ENCODE measurements around the gene MORN1. TPM values are rescaled to one million over a fixed set of nuclear protein-coding genes. Genes with fewer than 3 reads are reported as not detected.
"Not testable (repeated sequence)": the region's sequence is repeated elsewhere in the genome, so short reads cannot be mapped to it uniquely, and the experiment has no call there.

The MORN1 gene
- total RNA-seq, 1 experiment from 2014 or later: 6.2 TPM

DNA sequence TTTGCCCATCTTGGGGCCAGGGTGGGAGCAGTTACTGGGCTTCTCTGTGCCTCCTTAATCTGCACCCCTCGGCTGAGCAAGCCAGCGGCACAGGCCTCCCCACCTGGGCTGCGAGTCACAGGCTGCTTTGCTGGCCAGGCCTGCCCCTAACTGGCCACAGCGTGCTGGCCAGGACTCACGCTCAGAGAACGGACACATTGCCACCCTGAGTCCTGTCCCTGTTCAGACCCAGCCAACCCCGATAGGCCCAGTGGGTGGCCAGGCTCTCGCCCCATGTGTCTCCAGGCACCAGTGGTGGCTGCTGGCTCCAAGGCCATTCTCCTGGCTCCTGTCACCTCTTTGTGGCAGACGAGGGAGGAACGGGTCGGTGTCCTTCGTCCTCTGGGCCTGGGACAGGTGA, 61.3 kb downstream of the MORN1 start:
- Histone ChIP-seq H4K20me1 (ENCODE audit: insufficient read depth, low read depth, low read length) (no peaks in the 10 kb centered on the region), H3K9ac (ENCODE audit: low read length) (no peak overlapping the region), H3K79me2 (ENCODE audit: low read length) (no peaks in the 10 kb centered on the region), H3K4me2 (ENCODE audit: low read depth, low read length, poor library complexity, severe bottlenecking) (no peak overlapping the region), H3K27me3 (ENCODE audit: low read length) (no peaks in the 10 kb centered on the region), H3K4me1 (ENCODE audit: low read length) (no peaks in the 10 kb centered on the region), H2AFZ (ENCODE audit: low read length) (no peak overlapping the region), H3K36me3 (ENCODE audit: insufficient read depth, low read length) (no peaks in the 10 kb centered on the region), H3K4me3 (ENCODE audit: low read length) (no peak overlapping the region), H3K9me3 (ENCODE audit: low read length) (no peaks in the 10 kb centered on the region), H3K9me2 (replicated peaks; ENCODE audit: insufficient read depth, low read length) (no peaks in the 10 kb centered on the region), H3K27ac (ENCODE audit: low read length) (no peak overlapping the region)
- DNase-seq: no peak

DNA sequence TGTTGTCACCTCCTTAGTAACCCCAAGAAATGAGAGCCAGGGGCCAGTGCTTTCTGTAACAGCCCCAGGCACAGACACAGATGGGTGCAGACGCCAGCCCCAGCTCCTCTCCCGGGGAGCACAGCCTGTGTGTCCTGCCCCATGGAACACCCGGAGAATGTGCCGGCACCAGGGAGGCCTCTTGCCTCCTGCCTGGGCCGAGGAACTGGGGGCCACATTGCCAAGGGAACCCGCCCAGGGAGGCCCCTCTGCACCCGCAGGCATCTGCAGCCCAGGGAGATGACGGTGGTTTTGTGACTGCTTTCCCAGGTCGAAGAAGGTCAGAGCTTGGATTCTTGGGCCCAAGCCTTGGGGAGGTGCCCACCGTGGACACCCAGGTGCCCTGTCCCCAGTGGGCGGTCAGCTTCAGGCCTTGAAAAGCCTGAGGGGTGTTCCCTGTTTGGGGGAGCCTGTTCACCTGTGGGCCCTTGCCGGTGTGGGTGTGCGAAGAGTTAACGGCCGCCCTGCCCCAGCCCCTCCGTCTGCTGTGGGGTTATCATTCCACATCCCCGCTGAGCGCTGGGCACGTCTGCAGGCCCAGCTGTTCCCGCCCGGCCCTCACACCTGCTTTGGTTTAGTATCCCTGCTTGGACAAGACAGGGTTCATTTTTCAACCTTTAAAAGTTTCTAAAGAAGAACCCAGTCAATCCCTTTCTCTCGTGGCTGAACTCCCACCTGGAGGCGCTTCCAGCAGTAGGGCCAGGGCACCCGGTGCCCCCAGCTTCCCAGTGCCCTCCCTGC, 62.5 kb downstream of the MORN1 start:
- no peak overlapping the region for H3K27ac ChIP-seq (ENCODE audit: low read length)
- no peaks in the 10 kb centered on the region for H4K20me1 ChIP-seq (ENCODE audit: insufficient read depth, low read depth, low read length)
- no peaks in the 10 kb centered on the region for H3K9me2 ChIP-seq (replicated peaks; ENCODE audit: insufficient read depth, low read length)
- DNase-seq: no peak
- H3K36me3 ChIP-seq (ENCODE audit: insufficient read depth, low read length): no peaks in the 10 kb centered on the region
- H3K4me3 ChIP-seq (ENCODE audit: low read length): no peak overlapping the region
- H3K79me2 ChIP-seq (ENCODE audit: low read length): no peaks in the 10 kb centered on the region
- no peak overlapping the region for H3K4me2 ChIP-seq (ENCODE audit: low read depth, low read length, poor library complexity, severe bottlenecking)
- H3K9me3 ChIP-seq (ENCODE audit: low read length): no peaks in the 10 kb centered on the region
- no peak overlapping the region for H2AFZ ChIP-seq (ENCODE audit: low read length)
- no peaks in the 10 kb centered on the region for H3K4me1 ChIP-seq (ENCODE audit: low read length)
- no peak overlapping the region for H3K9ac ChIP-seq (ENCODE audit: low read length)
- no peaks in the 10 kb centered on the region for H3K27me3 ChIP-seq (ENCODE audit: low read length)

- Histone ChIP-seq H3K9ac (ENCODE audit: low read length) (no peak overlapping the region), H3K9me2 (replicated peaks; ENCODE audit: insufficient read depth, low read length) (no peaks in the 10 kb centered on the region), H2AFZ (ENCODE audit: low read length) (no peak overlapping the region), H3K27ac (ENCODE audit: low read length) (no peak overlapping the region), H3K4me3 (ENCODE audit: low read length) (no peak overlapping the region), H3K27me3 (ENCODE audit: low read length) (no peaks in the 10 kb centered on the region), H4K20me1 (ENCODE audit: insufficient read depth, low read depth, low read length) (no peaks in the 10 kb centered on the region), H3K9me3 (ENCODE audit: low read length) (no peaks in the 10 kb centered on the region), H3K36me3 (ENCODE audit: insufficient read depth, low read length) (no peaks in the 10 kb centered on the region), H3K4me2 (ENCODE audit: low read depth, low read length, poor library complexity, severe bottlenecking) (no peak overlapping the region), H3K4me1 (ENCODE audit: low read length) (no peaks in the 10 kb centered on the region), H3K79me2 (ENCODE audit: low read length) (no peaks in the 10 kb centered on the region)
- DNase-seq: no peak
Measured at GRCh38 chr1:2327841-2328240, 63.5 kb downstream of the MORN1 start.

DNA sequence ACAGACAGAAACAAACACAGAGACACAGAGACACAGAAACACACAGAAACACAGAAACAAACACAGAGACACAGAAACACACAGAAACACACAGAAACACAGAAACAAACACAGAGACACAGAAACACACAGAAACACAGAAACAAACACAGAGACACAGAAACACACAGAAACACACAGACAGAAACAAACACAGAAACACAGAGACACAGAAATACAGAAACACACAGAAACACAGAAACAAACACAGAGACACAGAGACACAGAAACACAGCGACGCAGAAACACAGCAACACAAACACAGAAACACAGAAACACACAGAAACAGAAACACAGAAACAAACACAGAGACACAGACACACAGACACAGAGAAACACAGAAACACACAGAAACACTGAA, 64.2 kb downstream of the MORN1 start:
- not testable (repeated sequence) for H3K4me1 ChIP-seq (ENCODE audit: low read length); H2AFZ ChIP-seq (ENCODE audit: low read length); H3K9ac ChIP-seq (ENCODE audit: low read length); H3K4me2 ChIP-seq (ENCODE audit: low read depth, low read length, poor library complexity, severe bottlenecking); DNase-seq; H3K36me3 ChIP-seq (ENCODE audit: insufficient read depth, low read length); H3K79me2 ChIP-seq (ENCODE audit: low read length); H3K4me3 ChIP-seq (ENCODE audit: low read length); H3K9me3 ChIP-seq (ENCODE audit: low read length); H4K20me1 ChIP-seq (ENCODE audit: insufficient read depth, low read depth, low read length); H3K9me2 ChIP-seq (replicated peaks; ENCODE audit: insufficient read depth, low read length); H3K27me3 ChIP-seq (ENCODE audit: low read length); H3K27ac ChIP-seq (ENCODE audit: low read length)

- Histone ChIP-seq H3K4me1 (ENCODE audit: low read length) (no peaks in the 10 kb centered on the region), H3K79me2 (ENCODE audit: low read length) (no peaks in the 10 kb centered on the region), H3K36me3 (ENCODE audit: insufficient read depth, low read length) (no peaks in the 10 kb centered on the region), H3K9me2 (replicated peaks; ENCODE audit: insufficient read depth, low read length) (no peaks in the 10 kb centered on the region), H3K9ac (ENCODE audit: low read length) (no peak overlapping the region), H2AFZ (ENCODE audit: low read length) (no peak overlapping the region), H3K4me3 (ENCODE audit: low read length) (no peak overlapping the region), H3K9me3 (ENCODE audit: low read length) (no peaks in the 10 kb centered on the region), H3K27me3 (ENCODE audit: low read length) (no peaks in the 10 kb centered on the region), H3K27ac (ENCODE audit: low read length) (no peak overlapping the region), H3K4me2 (ENCODE audit: low read depth, low read length, poor library complexity, severe bottlenecking) (no peak overlapping the region), H4K20me1 (ENCODE audit: insufficient read depth, low read depth, low read length) (no peaks in the 10 kb centered on the region)
- DNase-seq: no peak
Measured at GRCh38 chr1:2326524-2326923, 64.8 kb downstream of the MORN1 start.

DNA sequence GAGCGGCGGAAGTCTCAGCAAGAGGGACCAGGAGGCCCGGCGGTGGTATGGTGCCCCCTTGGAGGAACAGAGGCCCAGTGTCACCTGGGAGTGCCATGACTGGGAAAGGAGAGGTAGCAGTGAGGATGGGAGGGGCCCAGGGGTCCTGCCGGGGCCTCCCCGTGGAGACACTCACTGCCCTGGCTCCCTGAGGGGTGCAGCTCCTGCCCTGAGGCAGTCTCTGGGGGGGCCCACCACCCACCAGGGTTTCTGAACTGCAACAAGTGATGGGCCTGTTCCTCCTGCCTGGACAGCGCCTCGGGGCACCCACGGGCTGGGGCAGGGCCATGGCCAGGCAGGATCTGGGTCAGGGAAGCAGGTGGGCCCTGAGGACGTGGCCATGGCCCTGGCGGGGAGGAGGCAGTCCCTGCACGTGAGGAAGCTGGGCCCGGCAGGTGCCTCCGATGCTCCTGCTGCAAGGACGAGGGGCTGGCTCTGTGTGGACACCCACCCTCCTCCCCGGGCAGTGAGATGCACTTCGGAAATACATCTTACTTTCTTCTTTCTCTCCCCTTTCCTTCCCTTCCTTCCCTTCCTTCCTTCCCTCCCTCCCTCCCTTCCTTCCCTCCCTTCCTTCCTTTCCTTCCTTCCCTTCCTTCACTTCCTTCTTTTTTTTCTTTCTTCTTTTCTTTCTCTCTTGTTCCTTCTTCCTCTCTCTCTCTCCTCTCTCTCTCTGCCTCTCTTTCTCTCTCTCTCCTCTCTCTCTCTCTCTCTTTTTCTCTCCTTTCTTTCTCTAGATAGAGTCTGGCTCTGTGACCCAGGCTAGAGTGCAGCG, 66.6 kb downstream of the MORN1 start:
- H3K9me3 ChIP-seq (ENCODE audit: low read length): no peaks in the 10 kb centered on the region
- no peak overlapping the region for H3K4me3 ChIP-seq (ENCODE audit: low read length)
- no peaks in the 10 kb centered on the region for H3K4me1 ChIP-seq (ENCODE audit: low read length)
- no peak overlapping the region for H3K27ac ChIP-seq (ENCODE audit: low read length)
- no peaks in the 10 kb centered on the region for H3K36me3 ChIP-seq (ENCODE audit: insufficient read depth, low read length)
- H3K79me2 ChIP-seq (ENCODE audit: low read length): no peaks in the 10 kb centered on the region
- H3K9ac ChIP-seq (ENCODE audit: low read length): no peak overlapping the region
- peak; percentile 43 for DNase-seq
- no peak overlapping the region for H3K4me2 ChIP-seq (ENCODE audit: low read depth, low read length, poor library complexity, severe bottlenecking)
- H4K20me1 ChIP-seq (ENCODE audit: insufficient read depth, low read depth, low read length): no peaks in the 10 kb centered on the region
- H3K27me3 ChIP-seq (ENCODE audit: low read length): no peaks in the 10 kb centered on the region
- no peak overlapping the region for H2AFZ ChIP-seq (ENCODE audit: low read length)
- H3K9me2 ChIP-seq (replicated peaks; ENCODE audit: insufficient read depth, low read length): no peaks in the 10 kb centered on the region

DNA sequence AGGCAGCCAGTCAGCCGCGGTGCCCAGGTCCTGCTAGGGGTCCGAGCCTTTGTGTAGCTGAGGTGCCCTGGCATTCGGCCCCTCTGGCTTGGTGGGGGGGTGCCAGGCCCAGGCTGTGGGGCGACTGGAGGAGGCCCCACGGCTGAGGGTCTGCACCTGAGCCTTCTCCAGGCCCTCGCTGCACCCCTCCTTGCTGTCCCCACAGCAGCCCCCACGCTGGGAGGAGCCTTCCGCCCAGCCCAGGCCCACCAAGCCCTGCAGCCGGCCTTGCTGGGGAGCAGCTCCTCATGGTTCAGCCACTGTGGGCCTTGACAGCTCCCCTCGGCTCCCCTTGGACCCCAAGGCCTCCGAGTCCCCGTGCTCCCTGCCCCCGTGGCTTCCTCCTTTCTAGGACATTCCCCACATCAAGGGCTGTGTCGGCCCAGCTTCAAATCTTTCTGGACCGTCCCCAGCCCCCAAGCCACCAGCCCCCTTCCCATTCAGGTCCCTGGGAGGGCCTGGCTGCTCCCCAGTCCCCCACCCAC, 67.8 kb downstream of the MORN1 start:
- H2AFZ ChIP-seq (ENCODE audit: low read length): no peak overlapping the region
- no peaks in the 10 kb centered on the region for H3K4me1 ChIP-seq (ENCODE audit: low read length)
- H3K79me2 ChIP-seq (ENCODE audit: low read length): no peaks in the 10 kb centered on the region
- no peak overlapping the region for H3K4me3 ChIP-seq (ENCODE audit: low read length)
- no peak overlapping the region for H3K4me2 ChIP-seq (ENCODE audit: low read depth, low read length, poor library complexity, severe bottlenecking)
- H3K9me3 ChIP-seq (ENCODE audit: low read length): no peaks in the 10 kb centered on the region
- H3K9me2 ChIP-seq (replicated peaks; ENCODE audit: insufficient read depth, low read length): no peaks in the 10 kb centered on the region
- no peaks in the 10 kb centered on the region for H3K36me3 ChIP-seq (ENCODE audit: insufficient read depth, low read length)
- no peak for DNase-seq
- H3K27ac ChIP-seq (ENCODE audit: low read length): no peak overlapping the region
- H3K9ac ChIP-seq (ENCODE audit: low read length): no peak overlapping the region
- no peaks in the 10 kb centered on the region for H3K27me3 ChIP-seq (ENCODE audit: low read length)
- no peaks in the 10 kb centered on the region for H4K20me1 ChIP-seq (ENCODE audit: insufficient read depth, low read depth, low read length)

DNA sequence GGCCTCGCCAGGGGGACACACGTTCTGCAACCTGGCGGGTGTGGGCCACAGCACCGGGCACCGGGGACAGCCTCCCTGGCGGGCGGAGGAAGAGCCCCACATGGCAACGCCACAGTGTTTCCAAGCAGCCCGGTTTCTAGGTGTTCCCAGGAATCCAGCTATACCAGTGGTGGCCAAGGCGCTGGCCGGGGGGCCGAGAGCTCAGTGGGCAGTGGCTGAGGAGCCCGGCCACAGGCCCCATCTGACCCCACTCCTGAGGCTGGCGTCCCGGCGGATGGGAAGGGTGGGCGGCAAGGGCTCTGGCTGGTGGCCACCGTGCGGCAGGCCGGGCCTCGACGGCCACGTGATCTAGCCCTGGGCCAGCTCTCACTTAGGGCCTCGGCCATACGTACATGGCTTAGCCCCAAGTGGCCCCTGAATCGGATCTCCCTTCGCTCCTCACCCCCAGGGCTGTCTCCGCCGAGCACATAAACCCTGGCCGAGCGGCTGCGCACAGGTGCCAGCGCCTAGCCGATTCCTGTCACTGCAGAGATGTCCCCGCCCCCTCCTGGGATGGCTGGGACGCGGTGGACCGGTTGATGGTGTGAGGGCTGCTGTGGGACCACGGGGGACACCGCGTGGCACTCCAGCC, 68.7 kb downstream of the MORN1 start:
- Histone ChIP-seq H3K9me2 (replicated peaks; ENCODE audit: insufficient read depth, low read length) (no peaks in the 10 kb centered on the region), H3K4me2 (ENCODE audit: low read depth, low read length, poor library complexity, severe bottlenecking) (no peak overlapping the region), H3K79me2 (ENCODE audit: low read length) (no peaks in the 10 kb centered on the region), H3K9ac (ENCODE audit: low read length) (no peak overlapping the region), H3K27me3 (ENCODE audit: low read length) (no peaks in the 10 kb centered on the region), H3K4me3 (ENCODE audit: low read length) (no peak overlapping the region), H3K27ac (ENCODE audit: low read length) (no peak overlapping the region), H3K36me3 (ENCODE audit: insufficient read depth, low read length) (no peaks in the 10 kb centered on the region), H4K20me1 (ENCODE audit: insufficient read depth, low read depth, low read length) (no peaks in the 10 kb centered on the region), H3K4me1 (ENCODE audit: low read length) (no peaks in the 10 kb centered on the region), H3K9me3 (ENCODE audit: low read length) (no peaks in the 10 kb centered on the region), H2AFZ (ENCODE audit: low read length) (no peak overlapping the region)
- DNase-seq: no peak

All from Karpas-422 (cell line).